Smooth muscle cell (in vitro differentiated cells): Measurements from ENCODE around the gene LLGL2. TPM values are rescaled to one million over a fixed set of nuclear protein-coding genes. Genes with fewer than 3 reads are reported as not detected.

ENCODE experiments used
- DNase-seq: peaks from one replicate; lab custom pipeline; 2025; ENCODE audit not compliant: unreplicated experiment; lab: John Stamatoyannopoulos, UW
- H2AFZ ChIP-seq: fragments of 200-600 bp; sonication (generic); 2 replicates; pipeline ENCODE4 v1.6.0; 2016; ENCODE audit warnings: antibody characterized with exemption, low read depth, mild to moderate bottlenecking
- H3F3A ChIP-seq: fragments of 200-600 bp; sonication (generic); 2 replicates; pipeline ENCODE4 v1.6.0; 2017; ENCODE audit warnings: antibody characterized with exemption, low read depth
- H3K27ac ChIP-seq: fragments of 200-600 bp; sonication (generic); 2 replicates; pipeline ENCODE4 v1.5.1; 2016; ENCODE audit warnings: low read depth, mild to moderate bottlenecking
- H3K27me3 ChIP-seq: fragments of 200-600 bp; sonication (generic); 2 replicates; pipeline ENCODE4 v1.6.1; 2016; ENCODE audit warnings: low read depth, mild to moderate bottlenecking
- H3K36me3 ChIP-seq: fragments of 200-600 bp; sonication (generic); 2 replicates; pipeline ENCODE4 v1.5.1; 2016; ENCODE audit warnings: low read depth
- H3K4me1 ChIP-seq: fragments of 200-600 bp; sonication (generic); 2 replicates; pipeline ENCODE4 v1.5.1; 2016; ENCODE audit warnings: low read depth
- H3K4me2 ChIP-seq: fragments of 200-600 bp; sonication (generic); 2 replicates; pipeline ENCODE4 v1.6.0; 2016; ENCODE audit warnings: mild to moderate bottlenecking
- H3K4me3 ChIP-seq: fragments of 200-600 bp; sonication (generic); 2 replicates; pipeline ENCODE4 v1.5.1; 2016; ENCODE audit warnings: mild to moderate bottlenecking
- H3K79me2 ChIP-seq: fragments of 200-600 bp; sonication (generic); 2 replicates; pipeline ENCODE4 v1.6.0; 2016; ENCODE audit warnings: low read depth, mild to moderate bottlenecking
- H3K9ac ChIP-seq: fragments of 200-600 bp; sonication (generic); 2 replicates; pipeline ENCODE4 v1.6.0; 2016; ENCODE audit warnings: low read depth
- H3K9me3 ChIP-seq: fragments of 200-600 bp; sonication (generic); replicated peaks from 2 replicates; pipeline ENCODE4 v1.5.1; 2016; ENCODE audit warnings: low read depth
- H4K20me1 ChIP-seq: fragments of 200-600 bp; sonication (generic); 2 replicates; pipeline ENCODE4 v1.6.0; 2016; ENCODE audit warnings: low read depth
- WGBS: methylation state at CpG from one replicate; pipeline ENCODE4 v1.1.7; 2016; ENCODE audit warnings: low lambda C conversion rate; 5-methylcytosine and 5-hydroxymethylcytosine counted together
- polyA plus RNA-seq: library from polyadenylated mRNA; unstranded; fragments of >200 nt; fragmentation: Nextera tagmentation; extraction: Ambion mirVana; gene quantifications from 2 replicates; pipeline ENCODE4 v1.2.1, GENCODE V29; 2016
- total RNA-seq: library from RNA; depleted of rRNA; stranded (reverse); fragments of >200 nt; gene quantifications from 2 replicates; pipeline ENCODE4 v1.2.3, GENCODE V29; 2014
- TF ChIP-seq, protein P1 (sequence below): fragments of 200-600 bp; sonication (generic); IDR thresholded peaks from 2 replicates; pipeline ENCODE4 v1.5.1; 2017; ENCODE audit warnings: borderline replicate concordance, mild to moderate bottlenecking, antibody characterized with exemption; ENCODE audit not compliant: insufficient read depth, poor library complexity, severe bottlenecking

The LLGL2 gene
- total and polyA plus RNA-seq, 2 experiments from 2014 or later = 9.9 to 12.7 TPM

DNA sequence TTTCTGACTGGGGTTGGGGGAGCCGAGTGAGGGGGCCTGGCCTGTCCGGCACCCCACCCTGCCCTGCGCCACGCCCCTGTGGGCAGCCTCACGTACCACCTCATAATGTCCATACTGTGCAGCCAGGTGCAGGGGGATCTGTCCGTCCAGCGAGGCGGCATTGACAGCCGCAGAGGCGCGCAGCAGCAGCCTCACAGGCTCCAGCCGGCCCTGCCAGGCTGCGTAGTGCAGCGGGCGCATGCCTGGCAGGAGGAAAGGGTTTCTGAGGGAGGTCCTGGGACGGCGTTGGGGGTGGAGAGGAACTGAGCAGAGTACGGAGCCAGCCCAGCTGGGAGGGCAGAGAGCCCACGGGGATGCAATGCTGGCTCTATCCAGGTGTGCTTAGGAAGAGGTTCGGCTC, 18.6 kb upstream of the LLGL2 start:
- no peak for DNase-seq
- no peak overlapping the region for H3K9ac ChIP-seq
- no peak overlapping the region for H2AFZ ChIP-seq
- H3K27me3 ChIP-seq = no peaks in the 10 kb centered on the region
- H3K36me3 ChIP-seq = no peaks in the 10 kb centered on the region
- no peak overlapping the region for H3K4me3 ChIP-seq
- H3K27ac ChIP-seq = no peak overlapping the region
- H3F3A ChIP-seq = no peaks in the 10 kb centered on the region
- TF ChIP-seq, protein P1, sequence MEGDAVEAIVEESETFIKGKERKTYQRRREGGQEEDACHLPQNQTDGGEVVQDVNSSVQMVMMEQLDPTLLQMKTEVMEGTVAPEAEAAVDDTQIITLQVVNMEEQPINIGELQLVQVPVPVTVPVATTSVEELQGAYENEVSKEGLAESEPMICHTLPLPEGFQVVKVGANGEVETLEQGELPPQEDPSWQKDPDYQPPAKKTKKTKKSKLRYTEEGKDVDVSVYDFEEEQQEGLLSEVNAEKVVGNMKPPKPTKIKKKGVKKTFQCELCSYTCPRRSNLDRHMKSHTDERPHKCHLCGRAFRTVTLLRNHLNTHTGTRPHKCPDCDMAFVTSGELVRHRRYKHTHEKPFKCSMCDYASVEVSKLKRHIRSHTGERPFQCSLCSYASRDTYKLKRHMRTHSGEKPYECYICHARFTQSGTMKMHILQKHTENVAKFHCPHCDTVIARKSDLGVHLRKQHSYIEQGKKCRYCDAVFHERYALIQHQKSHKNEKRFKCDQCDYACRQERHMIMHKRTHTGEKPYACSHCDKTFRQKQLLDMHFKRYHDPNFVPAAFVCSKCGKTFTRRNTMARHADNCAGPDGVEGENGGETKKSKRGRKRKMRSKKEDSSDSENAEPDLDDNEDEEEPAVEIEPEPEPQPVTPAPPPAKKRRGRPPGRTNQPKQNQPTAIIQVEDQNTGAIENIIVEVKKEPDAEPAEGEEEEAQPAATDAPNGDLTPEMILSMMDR = no peak
- H3K79me2 ChIP-seq = no peaks in the 10 kb centered on the region
- no peaks in the 10 kb centered on the region for H3K4me1 ChIP-seq
- H3K9me3 ChIP-seq = no peaks in the 10 kb centered on the region
- H4K20me1 ChIP-seq = peaks cover 45% of the 10 kb centered on the region
- WGBS = 97% methylated on average over 20 of the region's 20 CpGs
- H3K4me2 ChIP-seq = no peak overlapping the region

DNA sequence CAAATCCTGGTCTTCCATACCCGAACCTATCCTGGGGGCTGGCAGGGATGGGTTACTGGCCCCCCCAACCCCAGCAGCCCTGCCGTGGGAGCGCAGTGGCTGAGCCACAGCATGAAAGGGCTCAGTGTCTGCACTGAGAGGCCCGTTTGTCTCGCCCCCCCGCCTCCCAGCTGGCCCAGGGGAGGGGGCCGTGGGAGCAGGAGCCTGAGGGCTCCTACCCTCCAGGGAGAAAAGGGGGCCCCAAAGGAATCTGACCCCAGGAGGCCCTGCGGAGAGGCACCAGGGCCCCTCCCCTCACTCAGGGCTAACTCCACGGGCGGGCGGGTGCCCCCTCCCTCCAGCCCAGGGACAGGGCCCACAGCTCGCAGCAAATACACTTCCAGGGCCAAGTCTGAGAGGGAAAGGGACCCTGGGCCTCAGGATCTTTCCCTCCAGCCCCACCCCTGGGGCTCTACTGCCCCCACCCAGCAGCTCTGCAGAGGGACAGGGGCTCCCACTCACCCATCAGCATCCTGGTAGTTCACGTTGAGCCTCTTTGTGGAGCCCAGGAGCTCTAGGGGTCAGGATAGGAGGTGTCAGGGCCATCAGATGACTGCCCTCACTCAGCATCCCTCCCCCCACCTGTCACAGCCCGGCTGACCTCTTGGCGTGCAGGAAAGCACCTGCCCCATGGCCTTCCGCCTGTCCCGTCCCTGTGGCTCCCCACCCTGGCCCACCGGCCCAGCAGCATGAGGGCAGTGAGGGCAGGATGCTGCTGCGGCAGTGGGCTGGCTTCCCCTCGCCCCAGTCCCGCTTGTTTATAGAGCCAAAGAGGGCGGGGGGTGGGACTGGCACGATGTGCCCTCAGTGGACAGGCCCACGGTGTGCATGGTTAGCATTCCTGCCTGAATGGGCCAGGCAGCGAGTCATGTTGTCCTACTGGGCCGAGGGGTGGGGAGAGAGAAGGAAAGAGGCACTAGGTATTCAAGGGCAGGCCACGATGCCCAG, 17.5 kb upstream of the LLGL2 start:
- TF ChIP-seq, protein P1 = no peak
- no peak for DNase-seq
- Histone ChIP-seq H3K27me3 (no peaks in the 10 kb centered on the region), H3K9me3 (no peaks in the 10 kb centered on the region), H3K4me3 (no peak overlapping the region), H3K4me2 (no peak overlapping the region), H4K20me1 (peaks cover 57% of the 10 kb centered on the region), H3K9ac (no peak overlapping the region), H3K4me1 (no peaks in the 10 kb centered on the region), H2AFZ (no peak overlapping the region), H3K36me3 (no peaks in the 10 kb centered on the region), H3F3A (no peaks in the 10 kb centered on the region), H3K27ac (no peak overlapping the region), H3K79me2 (no peaks in the 10 kb centered on the region)
- WGBS = 92% methylated on average over 23 of the region's 27 CpGs

DNA sequence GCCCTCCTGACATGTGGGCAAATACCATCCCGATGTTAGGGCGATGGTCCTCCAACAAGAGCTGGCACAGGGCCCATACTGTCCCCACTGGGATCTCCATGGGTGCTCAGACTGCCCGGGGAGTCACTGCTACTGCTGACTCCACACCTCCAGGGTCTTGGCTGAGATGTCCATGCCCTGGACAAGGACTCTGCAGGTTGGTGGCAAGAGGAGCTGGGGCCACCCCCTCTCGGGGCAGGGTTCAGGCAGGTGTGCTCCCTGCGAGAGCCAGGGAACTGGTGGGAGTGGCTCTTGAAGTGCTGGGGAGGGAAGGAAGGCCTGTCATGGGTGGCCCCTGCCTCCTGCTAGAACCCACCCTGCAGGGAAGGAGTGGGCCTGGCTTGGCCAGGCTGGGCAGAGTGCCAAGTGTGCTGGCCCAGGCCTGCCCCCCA, 16.6 kb upstream of the LLGL2 start:
- Histone ChIP-seq H4K20me1 (peaks cover 66% of the 10 kb centered on the region), H3K27me3 (no peaks in the 10 kb centered on the region), H3K4me1 (peaks cover 3% of the 10 kb centered on the region), H3K9me3 (no peaks in the 10 kb centered on the region), H3K9ac (no peak overlapping the region), H3F3A (no peaks in the 10 kb centered on the region), H3K36me3 (no peaks in the 10 kb centered on the region), H3K27ac (no peak overlapping the region), H3K4me2 (no peak overlapping the region), H3K79me2 (peaks cover 6% of the 10 kb centered on the region), H2AFZ (no peak overlapping the region), H3K4me3 (no peak overlapping the region)
- WGBS = 88% methylated on average over 5 of the region's 5 CpGs
- TF ChIP-seq, protein P1 = no peak
- DNase-seq = no peak
